C4-2B (cell line): ENCODE measurements around the gene PRKAR2A.

Experiments
- ZFX ChIP-seq: fragments of 450-650 bp; IDR thresholded peaks from 2 replicates; pipeline ENCODE4 v1.6.1; 2017
- TF ChIP-seq, protein P1 (sequence below): fragments of 450-650 bp; conservative IDR thresholded peaks from 2 replicates; pipeline ENCODE4 v1.5.1; 2017; ENCODE audit warnings: mild to moderate bottlenecking

DNA sequence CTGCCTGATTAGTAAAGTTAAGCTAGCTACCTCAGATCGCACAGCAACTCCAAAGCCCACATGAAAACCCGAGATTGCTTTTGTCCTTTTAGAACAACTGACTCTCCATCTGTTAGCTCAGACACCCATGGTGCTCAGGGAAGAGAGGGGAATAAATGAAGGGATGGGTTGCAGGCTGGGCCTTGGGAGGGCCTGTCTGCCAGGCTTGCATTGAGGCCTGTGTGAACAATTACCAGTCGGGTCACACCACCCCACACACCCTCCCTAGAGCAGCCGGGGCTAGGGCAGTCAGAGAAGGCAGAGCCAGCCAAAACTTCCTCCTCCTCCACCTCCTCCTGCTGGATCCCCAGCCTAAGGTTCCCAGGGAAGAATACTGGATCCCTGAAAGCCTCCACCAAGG lies 8.8 kb upstream of the PRKAR2A start:
- TF ChIP-seq, protein P1, sequence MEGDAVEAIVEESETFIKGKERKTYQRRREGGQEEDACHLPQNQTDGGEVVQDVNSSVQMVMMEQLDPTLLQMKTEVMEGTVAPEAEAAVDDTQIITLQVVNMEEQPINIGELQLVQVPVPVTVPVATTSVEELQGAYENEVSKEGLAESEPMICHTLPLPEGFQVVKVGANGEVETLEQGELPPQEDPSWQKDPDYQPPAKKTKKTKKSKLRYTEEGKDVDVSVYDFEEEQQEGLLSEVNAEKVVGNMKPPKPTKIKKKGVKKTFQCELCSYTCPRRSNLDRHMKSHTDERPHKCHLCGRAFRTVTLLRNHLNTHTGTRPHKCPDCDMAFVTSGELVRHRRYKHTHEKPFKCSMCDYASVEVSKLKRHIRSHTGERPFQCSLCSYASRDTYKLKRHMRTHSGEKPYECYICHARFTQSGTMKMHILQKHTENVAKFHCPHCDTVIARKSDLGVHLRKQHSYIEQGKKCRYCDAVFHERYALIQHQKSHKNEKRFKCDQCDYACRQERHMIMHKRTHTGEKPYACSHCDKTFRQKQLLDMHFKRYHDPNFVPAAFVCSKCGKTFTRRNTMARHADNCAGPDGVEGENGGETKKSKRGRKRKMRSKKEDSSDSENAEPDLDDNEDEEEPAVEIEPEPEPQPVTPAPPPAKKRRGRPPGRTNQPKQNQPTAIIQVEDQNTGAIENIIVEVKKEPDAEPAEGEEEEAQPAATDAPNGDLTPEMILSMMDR, result no peak
- no peak for TF ChIP-seq ZFX
